Lower leg skin (tissue), 4 donors: ENCODE results near the gene PRG3. TPM values are rescaled to one million over a fixed set of nuclear protein-coding genes. Genes with fewer than 3 reads are reported as not detected.

ENCODE experiments used
- DNase-seq, 2 donors: peaks; one replicate each; pipeline ENCODE4 v3.0.0-alpha.2; 2019; ENCODE audit warnings: low spot score in 2 of 2
- H3K4me3 ChIP-seq: fragments of 200-600 bp; sonication (generic); 2 replicates; pipeline ENCODE4 v1.5.1; 2017; ENCODE audit warnings: mild to moderate bottlenecking, low read depth; ENCODE audit not compliant: poor library complexity, severe bottlenecking
- POLR2A ChIP-seq, 2 donors: fragments of 450-650 bp; IDR thresholded peaks; one replicate each; pipeline ENCODE4 v1.6.1; 2016 to 2017; ENCODE audit warnings: antibody characterized with exemption in 2 of 2, mild to moderate bottlenecking in 1 of 2, moderate library complexity in 1 of 2
- WGBS, 2 donors: methylation state at CpG; one replicate each; pipeline ENCODE4 v1.1.5; 2018; 5-methylcytosine and 5-hydroxymethylcytosine counted together
- intact Hi-C: fragments of 100-400 bp; cut with DNase I; formaldehyde crosslinking; loops from one replicate; pipeline ENCODE4 v1.15.0; 2023; ENCODE audit warnings: low total_unique reads
- total RNA-seq, 4 donors: library from RNA; depleted of rRNA; stranded (reverse); fragments of >200 nt; gene quantifications; one replicate each; pipeline ENCODE4 v1.1.0, GENCODE V29; 2016
- TF ChIP-seq, protein P1 (sequence below), 3 donors: fragments of 450-650 bp; IDR thresholded peaks; one replicate each; pipeline ENCODE4 v1.5.1; 2016; ENCODE audit warnings: antibody characterized with exemption in 3 of 3, mild to moderate bottlenecking in 3 of 3, moderate library complexity in 2 of 3

The PRG3 gene
- total RNA-seq, 4 donors from 2014 or later = not detected

DNA sequence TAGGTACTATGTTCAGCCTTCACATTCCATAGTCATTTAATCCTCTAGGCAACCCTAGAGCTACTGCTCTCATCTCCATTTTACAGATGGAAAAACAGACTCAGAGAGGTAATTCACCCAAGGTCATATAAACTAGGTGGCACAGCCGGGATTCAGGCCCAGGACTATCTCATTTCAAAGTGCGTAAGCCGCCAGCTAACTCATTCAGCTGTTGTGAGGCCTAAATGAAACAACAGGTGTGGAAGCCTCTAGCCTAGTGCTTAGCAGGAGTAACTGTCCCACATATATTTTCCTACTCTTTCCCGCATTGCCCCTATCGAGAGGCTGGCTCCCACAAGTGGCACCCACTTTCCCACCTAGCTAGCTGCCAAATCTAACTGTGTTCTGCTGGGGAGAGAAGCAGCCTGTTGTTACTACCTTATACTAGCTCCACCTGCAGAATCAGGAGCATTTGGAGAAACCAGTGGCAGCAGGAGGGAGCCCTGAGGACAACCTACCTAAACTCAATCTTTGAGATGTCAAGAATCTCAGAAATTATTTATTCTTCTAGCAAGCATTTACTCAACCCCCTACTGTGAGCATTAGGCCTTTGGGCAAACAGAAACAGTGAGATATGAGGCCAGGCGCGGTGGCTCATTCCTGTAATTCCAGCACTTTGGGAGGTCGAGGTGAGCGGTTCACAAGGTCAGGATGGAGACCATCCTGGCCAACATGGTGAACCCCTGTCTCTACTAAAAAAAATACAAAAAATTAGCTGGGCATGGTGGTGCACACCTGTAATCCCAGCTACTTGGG is 20.9 kb downstream of the PRG3 start:
- 78 to 84% methylated on average over 9 of the region's 9 CpGs for WGBS, 2 donors
- H3K4me3 ChIP-seq = no peak overlapping the region
- no peak for DNase-seq
- TF ChIP-seq, protein P1, sequence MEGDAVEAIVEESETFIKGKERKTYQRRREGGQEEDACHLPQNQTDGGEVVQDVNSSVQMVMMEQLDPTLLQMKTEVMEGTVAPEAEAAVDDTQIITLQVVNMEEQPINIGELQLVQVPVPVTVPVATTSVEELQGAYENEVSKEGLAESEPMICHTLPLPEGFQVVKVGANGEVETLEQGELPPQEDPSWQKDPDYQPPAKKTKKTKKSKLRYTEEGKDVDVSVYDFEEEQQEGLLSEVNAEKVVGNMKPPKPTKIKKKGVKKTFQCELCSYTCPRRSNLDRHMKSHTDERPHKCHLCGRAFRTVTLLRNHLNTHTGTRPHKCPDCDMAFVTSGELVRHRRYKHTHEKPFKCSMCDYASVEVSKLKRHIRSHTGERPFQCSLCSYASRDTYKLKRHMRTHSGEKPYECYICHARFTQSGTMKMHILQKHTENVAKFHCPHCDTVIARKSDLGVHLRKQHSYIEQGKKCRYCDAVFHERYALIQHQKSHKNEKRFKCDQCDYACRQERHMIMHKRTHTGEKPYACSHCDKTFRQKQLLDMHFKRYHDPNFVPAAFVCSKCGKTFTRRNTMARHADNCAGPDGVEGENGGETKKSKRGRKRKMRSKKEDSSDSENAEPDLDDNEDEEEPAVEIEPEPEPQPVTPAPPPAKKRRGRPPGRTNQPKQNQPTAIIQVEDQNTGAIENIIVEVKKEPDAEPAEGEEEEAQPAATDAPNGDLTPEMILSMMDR (IDR thresholded peaks at IDR 0.05) = no peak
- intact Hi-C loops = no loop called here

DNA sequence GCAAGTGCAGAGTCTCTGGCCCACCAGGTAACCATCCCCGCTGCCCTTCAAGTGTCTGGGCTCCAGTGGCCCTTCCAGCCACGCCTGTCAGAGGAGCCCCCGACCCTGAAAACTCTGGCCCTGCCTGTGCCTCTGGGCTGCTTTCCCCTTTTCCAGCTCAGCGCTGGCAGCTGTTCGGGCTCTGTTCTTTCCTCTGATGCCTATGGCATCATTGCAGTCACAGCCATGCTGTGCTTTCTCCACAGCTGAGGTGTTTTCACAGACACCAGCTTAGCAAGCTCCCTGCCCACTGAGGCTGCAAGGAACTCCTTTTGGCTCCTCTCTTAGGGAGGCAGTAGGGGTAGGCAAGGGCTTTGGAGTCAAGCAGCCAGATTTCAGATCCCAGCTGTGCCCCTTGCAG is 21.6 kb downstream of the PRG3 start:
- TF ChIP-seq POLR2A (IDR thresholded peaks at IDR 0.05) = no peak
- TF ChIP-seq, protein P1 (IDR thresholded peaks at IDR 0.05) = no peak
- intact Hi-C loops = no loop called here
- 62 to 66% methylated on average over 5 of the region's 5 CpGs for WGBS, 2 donors
- no peak overlapping the region for H3K4me3 ChIP-seq
- no peak for DNase-seq

- 64 to 69% methylated on average over 9 of the region's 9 CpGs for WGBS, 2 donors
- TF ChIP-seq, protein P1 (IDR thresholded peaks at IDR 0.05) = no peak
- no peak for TF ChIP-seq POLR2A (IDR thresholded peaks at IDR 0.05)
- no peak overlapping the region for H3K4me3 ChIP-seq
- intact Hi-C loops = no loop called here
- DNase-seq = no peak
Observed at GRCh38 chr11:57358991-57359390, 22.0 kb downstream of the PRG3 start.

DNA sequence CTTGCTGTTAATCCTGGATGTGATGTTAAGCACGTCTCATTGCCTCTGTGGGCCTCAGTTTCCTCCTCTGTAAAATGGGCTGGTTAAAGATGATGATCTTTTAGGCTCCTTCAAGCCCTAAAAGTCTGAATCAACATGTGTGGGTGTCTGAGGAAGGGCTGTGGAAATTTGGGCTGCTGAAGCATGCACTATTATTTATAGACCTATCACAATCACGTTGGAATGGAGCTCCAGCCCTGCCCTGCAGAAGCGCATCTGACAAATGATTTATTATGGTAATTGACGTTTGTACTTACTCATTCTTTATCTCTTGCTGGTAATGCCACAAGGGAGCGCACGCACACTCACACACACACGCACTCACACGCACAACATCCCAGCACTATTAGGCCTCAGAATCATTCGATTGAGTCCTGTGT is 22.4 kb downstream of the PRG3 start:
- no peak for DNase-seq
- no peak overlapping the region for H3K4me3 ChIP-seq
- 41 to 56% methylated on average over 9 of the region's 9 CpGs for WGBS, 2 donors
- intact Hi-C loops = no loop called here
- TF ChIP-seq, protein P1 (IDR thresholded peaks at IDR 0.05) = no peak
- no peak for TF ChIP-seq POLR2A (IDR thresholded peaks at IDR 0.05)

DNA sequence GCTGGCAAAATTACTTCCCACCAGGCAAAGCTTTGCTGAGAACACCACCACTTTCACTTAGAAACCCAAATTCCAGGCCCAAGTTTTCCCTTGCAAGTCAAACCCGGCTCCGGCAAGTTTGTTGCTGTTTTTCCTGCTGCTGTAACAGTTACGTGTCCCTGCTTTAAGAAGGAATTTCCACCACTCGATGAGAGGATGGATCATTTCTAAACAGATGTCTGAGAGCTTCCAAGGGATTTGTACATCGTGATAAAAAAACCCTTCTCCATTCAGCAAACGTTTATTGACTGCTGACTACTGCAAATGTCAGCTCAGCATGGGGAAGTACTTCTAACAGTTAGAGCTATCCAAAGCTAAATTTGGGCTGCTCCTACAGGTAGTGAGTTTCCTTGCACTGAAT is 23.1 kb downstream of the PRG3 start:
- DNase-seq = no peak
- intact Hi-C loops = no loop called here
- WGBS, 2 donors = 15 to 19% methylated on average over 6 of the region's 6 CpGs

More for the DNA sequence above, 23.1 kb downstream of the PRG3 start:
- no peak overlapping the region for H3K4me3 ChIP-seq
- TF ChIP-seq, protein P1 (IDR thresholded peaks at IDR 0.05) = no peak
- TF ChIP-seq POLR2A (IDR thresholded peaks at IDR 0.05) = no peak
